GM11168 (cell line): ENCODE measurements around the gene MLIP.
"Not testable (repeated sequence)": the region's sequence is repeated elsewhere in the genome, so short reads cannot be mapped to it uniquely, and the experiment has no call there.

ENCODE experiments used
- in situ Hi-C: fragments of 300-500 bp; cut with MboI; formaldehyde crosslinking; loops from one replicate; pipeline ENCODE4 v1.12.0; 2022; ENCODE audit warnings: low sequenced_read_pairs; ENCODE audit not compliant: unreplicated experiment

MLIP gene

GRCh38 chr6:54111341-54112045 lies at the start of gene MLIP:
TSS of gene MLIP (plus strand) at chr6:54111443. CDS start at chr6:54111480, 37 bp downstream.
- in situ Hi-C loops: no loop called here

GRCh38 chr6:54063228-54063539 lies 48.1 kb upstream of the MLIP start:
- in situ Hi-C loops: no loop called here

GRCh38 chr6:54068694-54069093 lies 42.5 kb upstream of the MLIP start:
- in situ Hi-C loops: no loop called here

GRCh38 chr6:54070025-54070424 lies 41.2 kb upstream of the MLIP start:
- in situ Hi-C loops: no loop called here

GRCh38 chr6:54071821-54072340 lies 39.4 kb upstream of the MLIP start:
- in situ Hi-C loops: no loop called here

GRCh38 chr6:54072635-54073313 lies 38.5 kb upstream of the MLIP start:
- in situ Hi-C loops: no loop called here

- in situ Hi-C loops: no loop called here
Measured at GRCh38 chr6:54073487-54073886, 37.8 kb upstream of the MLIP start.

GRCh38 chr6:54074109-54074508 lies 37.1 kb upstream of the MLIP start:
- in situ Hi-C loops: no loop called here

GRCh38 chr6:54074578-54075195 lies 36.6 kb upstream of the MLIP start:
- in situ Hi-C loops: no loop called here

- in situ Hi-C loops: no loop called here
Measured at GRCh38 chr6:54076159-54076789, 35.0 kb upstream of the MLIP start.

GRCh38 chr6:54081499-54081898 lies 29.7 kb upstream of the MLIP start:
- in situ Hi-C loops: not testable (repeated sequence)

- in situ Hi-C loops: no loop called here
Measured at GRCh38 chr6:54083287-54083686, 28.0 kb upstream of the MLIP start.

GRCh38 chr6:54084231-54084630 lies 27.0 kb upstream of the MLIP start:
- in situ Hi-C loops: no loop called here

- in situ Hi-C loops: no loop called here
Measured at GRCh38 chr6:54085047-54085446, 26.2 kb upstream of the MLIP start.

- in situ Hi-C loops: no loop called here
Measured at GRCh38 chr6:54085541-54085940, 25.7 kb upstream of the MLIP start.

GRCh38 chr6:54086439-54086838 lies 24.8 kb upstream of the MLIP start:
- in situ Hi-C loops: no loop called here

- in situ Hi-C loops: no loop called here
Measured at GRCh38 chr6:54087721-54088120, 23.5 kb upstream of the MLIP start.

GRCh38 chr6:54093326-54093948 lies 17.8 kb upstream of the MLIP start:
- in situ Hi-C loops: no loop called here

GRCh38 chr6:54094293-54094692 lies 16.9 kb upstream of the MLIP start:
- in situ Hi-C loops: no loop called here

GRCh38 chr6:54094786-54095185 lies 16.5 kb upstream of the MLIP start:
- in situ Hi-C loops: no loop called here

- in situ Hi-C loops: no loop called here
Measured at GRCh38 chr6:54095723-54096122, 15.5 kb upstream of the MLIP start.
